HG03280 (cell line): Measurements from ENCODE around the gene SLC30A9.
A peak's percentile ranks its signal among the peaks of the same experiment; 100 is the strongest.

ENCODE experiments used
- ATAC-seq: cut with Tn5 transposase; IDR thresholded peaks from one replicate; pipeline ENCODE4 v1.9.1; 2021; ENCODE audit warnings: mild to moderate bottlenecking, moderate library complexity; ENCODE audit not compliant: unreplicated experiment

SLC30A9 gene

GRCh38 chr4:41998019-41998418 is 7.7 kb downstream of the SLC30A9 start:
- ATAC-seq, result no peak

GRCh38 chr4:41999321-41999720 is 9.0 kb downstream of the SLC30A9 start:
- ATAC-seq, result no peak

- ATAC-seq, result no peak
Measured at GRCh38 chr4:42008011-42008786, 17.9 kb downstream of the SLC30A9 start.

- no peak for ATAC-seq
Measured at GRCh38 chr4:42015438-42015837, 25.1 kb downstream of the SLC30A9 start.

GRCh38 chr4:42018451-42018850 is 28.1 kb downstream of the SLC30A9 start:
- no peak for ATAC-seq

- no peak for ATAC-seq
Measured at GRCh38 chr4:42048394-42048793, 58.1 kb downstream of the SLC30A9 start.

GRCh38 chr4:42050516-42051249 is 60.4 kb downstream of the SLC30A9 start:
- ATAC-seq, result no peak

- ATAC-seq, result no peak
Measured at GRCh38 chr4:42066402-42066801, 76.1 kb downstream of the SLC30A9 start.

GRCh38 chr4:42067264-42067663 is 76.9 kb downstream of the SLC30A9 start:
- ATAC-seq, result no peak

- ATAC-seq, result no peak
Measured at GRCh38 chr4:42070463-42070862, 80.1 kb downstream of the SLC30A9 start.

GRCh38 chr4:42074294-42074693 is 84.0 kb downstream of the SLC30A9 start:
- no peak for ATAC-seq

GRCh38 chr4:42078184-42078801 is 88.0 kb downstream of the SLC30A9 start:
- peak; percentile 77 for ATAC-seq

GRCh38 chr4:42080306-42080705 is 90.0 kb downstream of the SLC30A9 start:
- no peak for ATAC-seq

- no peak for ATAC-seq
Measured at GRCh38 chr4:42083816-42084215, 93.5 kb downstream of the SLC30A9 start.

GRCh38 chr4:42088386-42088785 is 98.1 kb downstream of the SLC30A9 start:
- ATAC-seq, result no peak

- ATAC-seq, result no peak
Measured at GRCh38 chr4:42101446-42101975, 111.2 kb downstream of the SLC30A9 start.

- ATAC-seq, result no peak
Measured at GRCh38 chr4:42104521-42104920, 114.2 kb downstream of the SLC30A9 start.

GRCh38 chr4:42112846-42113245 is 122.5 kb downstream of the SLC30A9 start:
- ATAC-seq, result no peak

- no peak for ATAC-seq
Measured at GRCh38 chr4:42119886-42120285, 129.6 kb downstream of the SLC30A9 start.

GRCh38 chr4:42122237-42122636 is 131.9 kb downstream of the SLC30A9 start:
- ATAC-seq, result no peak

GRCh38 chr4:42123071-42123644 is 132.8 kb downstream of the SLC30A9 start:
- no peak for ATAC-seq
